MM.1S (cell line): ENCODE measurements around the gene NDST1.

Experiments used
- EZH2phosphoT487 ChIP-seq: fragments of 300-600 bp; sonication (generic); IDR thresholded peaks from 2 replicates; pipeline ENCODE4 v1.6.1; 2018; ENCODE audit warnings: antibody characterized with exemption, low read length
- TF ChIP-seq, protein P1 (sequence below): fragments of 300-600 bp; sonication (generic); IDR thresholded peaks from 2 replicates; pipeline ENCODE4 v1.5.1; 2016; ENCODE audit warnings: antibody characterized with exemption, low read length, mixed read lengths

GRCh38 chr5:150458802-150459557 lies 49.0 kb upstream of the NDST1 start:
- no peak for TF ChIP-seq EZH2phosphoT487
- TF ChIP-seq, protein P1, sequence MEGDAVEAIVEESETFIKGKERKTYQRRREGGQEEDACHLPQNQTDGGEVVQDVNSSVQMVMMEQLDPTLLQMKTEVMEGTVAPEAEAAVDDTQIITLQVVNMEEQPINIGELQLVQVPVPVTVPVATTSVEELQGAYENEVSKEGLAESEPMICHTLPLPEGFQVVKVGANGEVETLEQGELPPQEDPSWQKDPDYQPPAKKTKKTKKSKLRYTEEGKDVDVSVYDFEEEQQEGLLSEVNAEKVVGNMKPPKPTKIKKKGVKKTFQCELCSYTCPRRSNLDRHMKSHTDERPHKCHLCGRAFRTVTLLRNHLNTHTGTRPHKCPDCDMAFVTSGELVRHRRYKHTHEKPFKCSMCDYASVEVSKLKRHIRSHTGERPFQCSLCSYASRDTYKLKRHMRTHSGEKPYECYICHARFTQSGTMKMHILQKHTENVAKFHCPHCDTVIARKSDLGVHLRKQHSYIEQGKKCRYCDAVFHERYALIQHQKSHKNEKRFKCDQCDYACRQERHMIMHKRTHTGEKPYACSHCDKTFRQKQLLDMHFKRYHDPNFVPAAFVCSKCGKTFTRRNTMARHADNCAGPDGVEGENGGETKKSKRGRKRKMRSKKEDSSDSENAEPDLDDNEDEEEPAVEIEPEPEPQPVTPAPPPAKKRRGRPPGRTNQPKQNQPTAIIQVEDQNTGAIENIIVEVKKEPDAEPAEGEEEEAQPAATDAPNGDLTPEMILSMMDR = peak; percentile 62
